ENCODE data around the gene ASS1. TPM values are rescaled to one million over a fixed set of nuclear protein-coding genes. Genes with fewer than 3 reads are reported as not detected.
A peak's percentile ranks its signal among the peaks of the same experiment; 100 is the strongest.

The ASS1 gene
- total RNA-seq, 6 experiments from 2014 or later = 437 to 1,278 (median 1,014) TPM

DNA sequence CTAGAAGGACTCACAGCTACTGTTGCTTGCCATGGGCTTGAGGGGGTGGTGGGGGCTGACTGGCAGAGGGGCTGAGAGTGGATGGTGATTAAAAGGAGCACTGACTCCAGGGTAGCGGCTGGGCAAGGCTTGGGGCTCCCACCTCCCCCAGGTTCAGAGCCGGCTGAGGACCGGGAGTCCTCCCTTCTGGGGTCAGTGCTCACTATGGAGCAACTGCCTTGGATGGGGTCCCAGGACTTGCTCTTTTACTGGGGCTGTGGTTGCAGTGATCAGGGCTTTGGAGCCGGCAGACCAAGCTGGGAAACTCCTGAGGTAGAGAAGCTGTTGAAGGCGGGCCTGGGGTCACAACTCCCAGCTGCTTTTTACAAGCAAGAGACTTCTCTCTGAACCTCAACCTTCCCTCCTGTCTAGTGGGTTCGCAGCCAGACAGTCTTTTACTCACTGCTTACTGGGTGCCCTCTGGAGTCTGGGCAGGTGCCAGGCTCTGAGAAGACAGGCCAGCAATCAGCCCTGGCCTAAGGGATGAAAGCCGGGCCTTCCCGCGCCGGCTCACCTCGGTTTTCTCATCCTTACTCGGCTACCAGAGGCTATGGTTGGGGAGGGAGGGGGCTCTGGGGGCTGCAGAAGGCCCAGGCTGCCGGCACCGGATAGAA lies 795 bp upstream of the ASS1 start:
- peak; percentile 65 to 87 (median 87) for DNase-seq
- Histone ChIP-seq H3K4me3 (peak overlapping the region; percentile 81 to 96 (median 94)), H3K27me3 (no peaks in the 10 kb centered on the region), H3K36me3 (peaks cover 0 to 3% (median 0%) of the 10 kb centered on the region in 4 donors), H3K4me1 (peaks cover 0 to 51% (median 19%) of the 10 kb centered on the region in 4 donors), H3K9me3 (peaks cover 0 to 4% (median 0%) of the 10 kb centered on the region in 4 donors), H3K27ac (peak overlapping the region in 2 of 3 donors; percentile 77 to 99)
- intact Hi-C loops (cut with DNase I) = no loop called here
- no peak for TF ChIP-seq POLR2A (IDR thresholded peaks at IDR 0.05)
- TF ChIP-seq, protein P1, sequence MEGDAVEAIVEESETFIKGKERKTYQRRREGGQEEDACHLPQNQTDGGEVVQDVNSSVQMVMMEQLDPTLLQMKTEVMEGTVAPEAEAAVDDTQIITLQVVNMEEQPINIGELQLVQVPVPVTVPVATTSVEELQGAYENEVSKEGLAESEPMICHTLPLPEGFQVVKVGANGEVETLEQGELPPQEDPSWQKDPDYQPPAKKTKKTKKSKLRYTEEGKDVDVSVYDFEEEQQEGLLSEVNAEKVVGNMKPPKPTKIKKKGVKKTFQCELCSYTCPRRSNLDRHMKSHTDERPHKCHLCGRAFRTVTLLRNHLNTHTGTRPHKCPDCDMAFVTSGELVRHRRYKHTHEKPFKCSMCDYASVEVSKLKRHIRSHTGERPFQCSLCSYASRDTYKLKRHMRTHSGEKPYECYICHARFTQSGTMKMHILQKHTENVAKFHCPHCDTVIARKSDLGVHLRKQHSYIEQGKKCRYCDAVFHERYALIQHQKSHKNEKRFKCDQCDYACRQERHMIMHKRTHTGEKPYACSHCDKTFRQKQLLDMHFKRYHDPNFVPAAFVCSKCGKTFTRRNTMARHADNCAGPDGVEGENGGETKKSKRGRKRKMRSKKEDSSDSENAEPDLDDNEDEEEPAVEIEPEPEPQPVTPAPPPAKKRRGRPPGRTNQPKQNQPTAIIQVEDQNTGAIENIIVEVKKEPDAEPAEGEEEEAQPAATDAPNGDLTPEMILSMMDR (IDR thresholded peaks at IDR 0.05) = no peak
- ATAC-seq = peak in 1 of 4 donors; percentile 33
- 0% methylated on average over 2 of the region's 14 CpGs for WGBS (ENCODE audit: insufficient coverage, low coverage, low lambda C conversion rate, missing lambda C conversion rate)

DNA sequence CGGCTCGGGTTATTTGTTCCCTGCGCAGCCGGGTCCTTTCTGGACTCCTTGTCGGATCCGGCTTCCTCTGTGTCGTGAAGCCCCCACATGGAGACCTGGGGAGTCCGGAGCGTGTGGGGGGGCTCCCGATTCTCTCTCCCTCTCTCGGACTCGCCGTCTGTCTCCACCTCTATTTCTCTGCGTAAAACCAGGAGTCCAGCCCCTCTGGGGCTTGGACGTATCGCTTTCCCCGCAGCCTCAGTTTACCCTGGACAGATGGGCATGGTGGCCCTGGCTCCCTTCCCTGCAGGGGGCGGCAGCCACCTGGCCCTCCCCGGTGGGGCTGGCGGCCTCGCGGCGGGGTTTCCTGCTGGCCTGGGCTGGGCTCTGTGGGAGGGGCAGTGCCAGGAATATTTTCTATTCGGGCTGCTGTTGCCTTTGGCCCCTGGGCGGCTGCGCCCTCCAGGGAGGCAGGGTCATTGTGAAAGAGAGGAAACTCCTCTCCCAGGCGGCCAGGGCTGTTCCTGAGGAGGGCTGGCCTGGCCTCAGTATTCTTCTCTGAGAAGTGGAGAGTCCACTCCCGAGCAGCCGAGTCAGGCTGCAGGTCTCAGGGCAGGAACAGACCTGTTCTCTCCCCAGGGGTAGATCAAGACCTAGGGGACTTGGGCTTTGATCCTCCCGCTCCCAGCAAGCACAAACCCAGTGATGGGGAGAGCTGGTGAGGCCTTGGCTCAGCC lies 665 bp downstream of the ASS1 start:
- Histone ChIP-seq H3K36me3 (peaks cover 0 to 3% (median 0%) of the 10 kb centered on the region in 4 donors), H3K4me3 (peak overlapping the region; percentile 81 to 96 (median 94)), H3K27me3 (no peaks in the 10 kb centered on the region), H3K27ac (peak overlapping the region; percentile 80 to 99 (median 91)), H3K4me1 (peaks cover 0 to 57% (median 26%) of the 10 kb centered on the region in 4 donors), H3K9me3 (peaks cover 0 to 4% (median 0%) of the 10 kb centered on the region in 4 donors)
- intact Hi-C loops (cut with DNase I) = no loop called here
- ATAC-seq (peak; percentile 16 to 62 (median 54)), DNase-seq (peak; percentile 78 to 81 (median 78))
- TF ChIP-seq POLR2A (IDR thresholded peaks at IDR 0.05) = peak; percentile 49
- TF ChIP-seq, protein P1 (IDR thresholded peaks at IDR 0.05) = peak in 1 of 4 donors; percentile 20
- 0% methylated on average over 3 of the region's 30 CpGs for WGBS (ENCODE audit: insufficient coverage, low coverage, low lambda C conversion rate, missing lambda C conversion rate)

DNA sequence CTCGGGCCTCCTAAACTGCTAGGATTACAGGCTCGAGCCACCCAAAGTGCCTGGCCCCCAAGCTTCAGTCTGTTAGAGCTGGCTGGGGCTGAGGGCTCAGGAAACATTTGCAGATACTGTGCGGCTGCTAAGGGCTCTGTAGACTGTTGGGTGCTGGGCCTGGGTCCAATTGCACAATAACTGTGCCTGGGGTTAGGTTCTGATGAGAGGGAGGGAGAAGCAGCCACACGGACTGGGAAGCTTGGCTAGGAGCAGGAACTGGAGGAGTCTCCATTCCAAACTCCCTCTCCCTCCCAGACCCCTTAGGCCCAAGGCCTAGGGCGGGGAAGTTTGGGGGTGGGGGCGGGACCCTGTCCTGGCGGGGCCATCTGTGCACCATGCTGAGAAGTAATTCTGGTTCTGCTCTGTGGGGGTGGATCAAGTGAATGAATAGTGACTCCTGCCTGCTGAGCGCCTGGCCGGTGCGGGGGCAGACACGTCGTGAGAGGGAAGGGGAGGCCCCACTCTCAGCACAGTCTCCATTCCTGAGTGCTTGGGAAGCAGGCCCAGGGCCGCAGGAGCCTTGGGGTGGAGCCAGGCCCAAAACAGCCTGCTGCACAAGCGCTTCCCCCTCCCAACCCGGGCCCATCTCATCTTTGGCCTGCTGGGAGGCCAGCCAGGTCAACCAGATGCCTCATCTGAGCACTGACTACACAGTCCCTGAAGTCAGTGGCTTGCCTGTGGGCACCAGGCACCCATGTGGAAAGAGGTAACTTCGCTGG lies 1.5 kb downstream of the ASS1 start:
- peak overlapping the region; percentile 81 to 96 (median 94) for H3K4me3 ChIP-seq
- TF ChIP-seq POLR2A (IDR thresholded peaks at IDR 0.05) = peak; percentile 50
- TF ChIP-seq, protein P1 (IDR thresholded peaks at IDR 0.05) = no peak
- WGBS (ENCODE audit: insufficient coverage, low coverage, low lambda C conversion rate, missing lambda C conversion rate) = 20% methylated on average over 3 of the region's 16 CpGs
- H3K36me3 ChIP-seq = peaks cover 0 to 3% (median 0%) of the 10 kb centered on the region in 4 donors
- ATAC-seq = peak; percentile 8 to 50 (median 42)
- peaks cover 0 to 66% (median 29%) of the 10 kb centered on the region in 4 donors for H3K4me1 ChIP-seq
- peak; percentile 82 to 89 (median 88) for DNase-seq
- peaks cover 0 to 2% (median 0%) of the 10 kb centered on the region in 4 donors for H3K9me3 ChIP-seq
- intact Hi-C loops (cut with DNase I) = no loop called here
- H3K27ac ChIP-seq = peak overlapping the region; percentile 80 to 99 (median 91)
- H3K27me3 ChIP-seq = no peaks in the 10 kb centered on the region

DNA sequence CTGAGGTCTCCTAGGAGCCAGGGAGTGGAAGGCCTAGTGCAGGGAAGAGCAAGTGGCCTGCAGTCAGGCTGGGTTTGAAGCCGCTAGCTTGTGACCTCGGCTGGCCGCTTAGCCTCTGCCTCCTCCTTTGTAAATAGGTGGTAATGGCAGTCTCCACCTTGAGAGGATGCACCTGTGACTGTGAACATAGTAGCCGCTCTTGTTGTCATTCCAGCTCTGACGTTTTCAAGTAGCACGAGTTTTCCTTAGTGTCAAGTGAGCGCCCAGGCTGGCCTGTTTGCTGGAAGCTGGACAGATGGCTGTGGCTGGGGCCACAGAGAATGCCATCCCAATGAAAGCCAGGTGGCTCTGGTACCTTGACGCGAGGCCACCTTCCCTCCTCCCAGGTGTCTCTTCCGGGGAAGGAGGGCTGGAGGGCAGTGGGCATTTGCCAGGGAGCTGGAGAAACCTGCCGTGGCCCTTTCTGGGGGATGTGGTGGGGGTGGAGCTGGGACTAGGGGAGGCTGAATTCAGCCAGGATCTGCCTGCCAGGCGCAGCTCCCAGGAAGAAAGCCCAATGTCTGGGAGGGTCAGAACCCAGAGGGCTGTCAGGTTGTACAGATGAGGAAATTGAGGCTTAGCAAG lies 2.5 kb downstream of the ASS1 start:
- H3K27ac ChIP-seq = peak overlapping the region; percentile 80 to 99 (median 91)
- peaks cover 0 to 3% (median 0%) of the 10 kb centered on the region in 4 donors for H3K36me3 ChIP-seq
- TF ChIP-seq, protein P1 (IDR thresholded peaks at IDR 0.05) = no peak
- TF ChIP-seq POLR2A (IDR thresholded peaks at IDR 0.05) = no peak
- H3K4me1 ChIP-seq = peaks cover 0 to 76% (median 35%) of the 10 kb centered on the region in 4 donors
- peak overlapping the region; percentile 81 to 96 (median 94) for H3K4me3 ChIP-seq
- WGBS (ENCODE audit: insufficient coverage, low coverage, low lambda C conversion rate, missing lambda C conversion rate) = 28% methylated on average over 7 of the region's 12 CpGs
- no peak for ATAC-seq
- no peaks in the 10 kb centered on the region for H3K9me3 ChIP-seq
- peak in 1 of 3 donors; percentile 54 for DNase-seq
- no peaks in the 10 kb centered on the region for H3K27me3 ChIP-seq
- intact Hi-C loops (cut with DNase I) = no loop called here
